H1 (cell line): Measurements from ENCODE around the gene DHCR24. TPM values are rescaled to one million over a fixed set of nuclear protein-coding genes. Genes with fewer than 3 reads are reported as not detected.

Source experiments
- CTCF ChIA-PET: fragments of 300-600 bp; sonication (Branson Sonifier 250); formaldehyde crosslinking; loops from one replicate; lab custom pipeline; 2021; ENCODE audit not compliant: partially characterized antibody; lab: Charles Lee
- POLR2A ChIA-PET: fragments of 300-600 bp; sonication (Branson Sonifier 250); formaldehyde crosslinking; loops from one replicate; lab custom pipeline; 2021; ENCODE audit warnings: inconsistent platforms; ENCODE audit not compliant: partially characterized antibody; lab: Charles Lee
- DNase-seq, 2 experiments: peaks; one replicate each; pipeline versions ENCODE4 v3.0.0 to v3.0.0-alpha.2; 2010 to 2022; ENCODE audit warnings: low spot score in 2 of 2, low read depth in 1 of 2, mixed read lengths in 1 of 2
- FAIRE-seq: peaks from 2 replicates; lab custom pipeline; 2011; peaks lifted over from hg19 to GRCh38; lab: Jason Lieb, UNC
- H2AFZ ChIP-seq: 2 replicates; pipeline ENCODE4 v1.8.1; 2012; ENCODE audit warnings: low read length, inconsistent platforms
- H2AK5ac ChIP-seq: 2 replicates; pipeline ENCODE4 v1.6.1; 2013; ENCODE audit warnings: low read depth, low read length
- H2BK120ac ChIP-seq: replicated peaks from 2 replicates; pipeline ENCODE3; 2013; ENCODE audit warnings: low read depth, low read length, inconsistent platforms
- H2BK12ac ChIP-seq: 2 replicates; pipeline ENCODE4 v1.6.1; 2013; ENCODE audit warnings: low read depth, low read length
- H2BK15ac ChIP-seq: 2 replicates; pipeline ENCODE4 v1.6.1; 2013; ENCODE audit warnings: low read length
- H2BK20ac ChIP-seq: 2 replicates; pipeline ENCODE4 v1.6.1; 2013; ENCODE audit warnings: low read length
- H2BK5ac ChIP-seq: 2 replicates; pipeline ENCODE4 v1.6.1; 2013; ENCODE audit warnings: low read depth, low read length
- H3K14ac ChIP-seq: 2 replicates; pipeline ENCODE4 v1.6.1; 2013; ENCODE audit warnings: inconsistent platforms; ENCODE audit not compliant: insufficient read length
- H3K18ac ChIP-seq: 2 replicates; pipeline ENCODE4 v1.6.1; 2013; ENCODE audit warnings: low read length; ENCODE audit errors: extremely low read depth
- H3K23ac ChIP-seq: 2 replicates; pipeline ENCODE4 v1.6.1; 2013; ENCODE audit warnings: inconsistent platforms; ENCODE audit not compliant: insufficient read length
- H3K23me2 ChIP-seq: 2 replicates; pipeline ENCODE4 v1.6.1; 2013; ENCODE audit warnings: low read depth, low read length
- H3K27ac ChIP-seq: 2 replicates; pipeline ENCODE4 v1.6.1; 2011; ENCODE audit warnings: low read depth, low read length, inconsistent platforms
- H3K27me3 ChIP-seq, 4 experiments: replicated peaks in 1 of 4; 1 replicate in 1 of 4; 2 replicates in 3 of 4; pipeline versions ENCODE4 v1.6.1 to v1.8.1; 2011 to 2013; ENCODE audit warnings: low read length in 3 of 4, mild to moderate bottlenecking in 3 of 4, inconsistent platforms in 2 of 4, mixed read lengths in 2 of 4, moderate library complexity in 1 of 4; ENCODE audit not compliant: control insufficient read depth in 3 of 4, insufficient read depth in 3 of 4; ENCODE audit errors: extremely low read depth in 1 of 4
- H3K36me3 ChIP-seq, 4 experiments: 2 replicates each; pipeline versions ENCODE4 v1.6.1 to v1.8.1; 2011 to 2013; ENCODE audit warnings: mild to moderate bottlenecking in 4 of 4, low read length in 3 of 4, moderate library complexity in 2 of 4, control low read depth in 1 of 4, inconsistent platforms in 1 of 4; ENCODE audit not compliant: insufficient read depth in 4 of 4, control insufficient read depth in 2 of 4
- H3K4ac ChIP-seq: replicated peaks from 2 replicates; pipeline ENCODE3; 2013; ENCODE audit warnings: low read length, low read depth, mixed read lengths, inconsistent platforms; ENCODE audit not compliant: insufficient read length
- H3K4me1 ChIP-seq, 4 experiments: replicated peaks in 1 of 4; 1 replicate in 1 of 4; 2 replicates in 3 of 4; pipeline versions ENCODE4 v1.6.1 to v1.8.1; 2011 to 2013; ENCODE audit warnings: low read length in 3 of 4, inconsistent platforms in 2 of 4, mixed read lengths in 1 of 4; ENCODE audit not compliant: insufficient read depth in 4 of 4, control insufficient read depth in 3 of 4
- H3K4me2 ChIP-seq, 2 experiments: 2 replicates each; pipeline versions ENCODE4 v1.6.1 to v1.8.1; 2011 to 2013; ENCODE audit warnings: low read depth in 2 of 2, low read length in 2 of 2, control low read depth in 1 of 2, inconsistent platforms in 1 of 2, mild to moderate bottlenecking in 1 of 2; ENCODE audit not compliant: insufficient read depth in 1 of 2
- H3K4me3 ChIP-seq, 4 experiments: fragments of 200-600, 300-600 bp in 1 of 4; sonication (generic), shearing (Covaris generic), sonication (Bioruptor Twin) in 1 of 4; 2 replicates each; pipeline versions ENCODE4 v1.5.1 to v1.8.1; 2011 to 2016; ENCODE audit warnings: low read length in 4 of 4, low read depth in 3 of 4, control low read depth in 2 of 4, inconsistent platforms in 2 of 4, mild to moderate bottlenecking in 2 of 4, mixed read lengths in 1 of 4, moderate library complexity in 1 of 4; ENCODE audit not compliant: insufficient read depth in 2 of 4; ENCODE audit errors: extremely low read depth in 1 of 4
- H3K56ac ChIP-seq: replicated peaks from 2 replicates; pipeline ENCODE3; 2013; ENCODE audit warnings: low read depth, mild to moderate bottlenecking, mixed read lengths, low read length, inconsistent platforms; ENCODE audit not compliant: insufficient read length
- H3K79me1 ChIP-seq: 2 replicates; pipeline ENCODE4 v1.6.1; 2013; ENCODE audit warnings: low read depth, low read length, control low read depth
- H3K79me2 ChIP-seq, 2 experiments: 2 replicates each; pipeline versions ENCODE4 v1.6.1 to v1.8.1; 2012 to 2013; ENCODE audit warnings: low read length in 2 of 2, mild to moderate bottlenecking in 2 of 2, inconsistent platforms in 1 of 2; ENCODE audit not compliant: insufficient read depth in 2 of 2, control insufficient read depth in 1 of 2
- H3K9ac ChIP-seq, 4 experiments: replicated peaks in 1 of 4; 1 replicate in 1 of 4; 2 replicates in 3 of 4; pipeline versions ENCODE4 v1.6.1 to v1.8.1; 2011 to 2013; ENCODE audit warnings: low read depth in 3 of 4, low read length in 3 of 4, control low read depth in 2 of 4, mild to moderate bottlenecking in 2 of 4, moderate library complexity in 2 of 4, inconsistent platforms in 1 of 4; ENCODE audit errors: extremely low read depth in 1 of 4
- H3K9me3 ChIP-seq, 2 experiments: 2 replicates each; pipeline versions ENCODE4 v1.6.1 to v1.8.1; 2012 to 2013; ENCODE audit warnings: mild to moderate bottlenecking in 2 of 2, moderate library complexity in 2 of 2, control low read depth in 1 of 2, inconsistent platforms in 1 of 2, low read depth in 1 of 2, low read length in 1 of 2, mixed read lengths in 1 of 2; ENCODE audit not compliant: insufficient read depth in 2 of 2
- H4K20me1 ChIP-seq, 2 experiments: replicated peaks in 1 of 2; 2 replicates each; pipeline versions ENCODE3 to v1.8.1; 2011 to 2013; ENCODE audit warnings: inconsistent platforms in 2 of 2, low read length in 2 of 2, mild to moderate bottlenecking in 1 of 2; ENCODE audit not compliant: insufficient read depth in 2 of 2, control insufficient read depth in 1 of 2
- H4K5ac ChIP-seq: 2 replicates; pipeline ENCODE4 v1.6.1; 2013; ENCODE audit warnings: low read length, low read depth, mixed read lengths, inconsistent platforms; ENCODE audit not compliant: insufficient read length
- H4K8ac ChIP-seq: 2 replicates; pipeline ENCODE4 v1.8.0; 2013; ENCODE audit warnings: mild to moderate bottlenecking, moderate library complexity, low read length, inconsistent platforms; ENCODE audit not compliant: insufficient read depth; ENCODE audit errors: extremely low read depth
- H4K91ac ChIP-seq: replicated peaks from 2 replicates; pipeline ENCODE3; 2013; ENCODE audit warnings: low read length, mixed read lengths, inconsistent platforms; ENCODE audit not compliant: insufficient read length
- BACH1 ChIP-seq: IDR thresholded peaks from 2 replicates; pipeline ENCODE4 v1.6.1; 2012; ENCODE audit warnings: low read length, improper control_type of control experiment
- BCL11A ChIP-seq, 2 experiments: IDR thresholded peaks; one replicate each; pipeline ENCODE4 v1.6.1; 2011; ENCODE audit warnings: low read depth in 2 of 2, low read length in 2 of 2, mild to moderate bottlenecking in 2 of 2
- EZH2 ChIP-seq: fragments of 200-600 bp; sonication (generic); IDR thresholded peaks from 2 replicates; pipeline ENCODE4 v1.7.1; 2012; ENCODE audit warnings: low read depth, mild to moderate bottlenecking, moderate library complexity, low read length, inconsistent platforms; ENCODE audit not compliant: severe bottlenecking
- FOSL1 ChIP-seq: IDR thresholded peaks from 2 replicates; pipeline ENCODE4 v1.6.1; 2011; ENCODE audit warnings: mild to moderate bottlenecking, low read depth, low read length, moderate library complexity; ENCODE audit not compliant: insufficient read depth
- GTF2F1 ChIP-seq: IDR thresholded peaks from 2 replicates; pipeline ENCODE4 v1.6.1; 2012; ENCODE audit warnings: low read depth, low read length, improper control_type of control experiment, borderline replicate concordance
- JUN ChIP-seq: IDR thresholded peaks from 2 replicates; pipeline ENCODE4 v1.6.1; 2011; ENCODE audit warnings: low read depth, mild to moderate bottlenecking, improper control_type of control experiment, low read length
- SP1 ChIP-seq: IDR thresholded peaks from 2 replicates; pipeline ENCODE4 v1.6.1; 2011; ENCODE audit warnings: low read depth, low read length
- WGBS, 2 experiments: shearing (Covaris generic) in 1 of 2; methylation state at CpG; one replicate each; pipeline versions ENCODE4 v1.1.6 to v1.1.7; 2013 to 2015; ENCODE audit warnings: low lambda C conversion rate in 2 of 2, mixed read lengths in 2 of 2, inconsistent platforms in 1 of 2, low coverage in 1 of 2, missing lambda C conversion rate in 1 of 2; ENCODE audit not compliant: insufficient replicate concordance in 2 of 2, insufficient coverage in 1 of 2, insufficient read length in 1 of 2; ENCODE audit errors: extremely low coverage in 1 of 2, missing lambda C conversion rate in 1 of 2; 5-methylcytosine and 5-hydroxymethylcytosine counted together
- polyA plus RNA-seq, 7 experiments: library from polyadenylated mRNA; depleted of rRNA in 3 of 7; stranded (reverse) in 5 of 7; unstranded in 2 of 7; fragments of >200 nt in 5 of 7; fragments of 200-250 nt in 2 of 7; gene quantifications; 1 replicate in 5 of 7; 2 replicates in 1 of 7; 4 replicates in 1 of 7; pipeline versions ENCODE4 v1.2.1 to v1.2.3, GENCODE V29; 2011 to 2013; ENCODE audit warnings: missing spikeins in 2 of 7, mixed read lengths in 2 of 7
- total RNA-seq: library from RNA; stranded (reverse); fragmentation: NEBNext Ultra II Directional; extraction: Animal tissue kit (Norgen Biotek cat#: 25700); gene quantifications from 2 replicates; pipeline ENCODE4 v1.2.1, GENCODE V29; 2021

The DHCR24 gene
- total and polyA plus RNA-seq, 2 of the 8 experiments (the other 6 are each of a cell fraction or from before 2014, with no cell fraction given) = 370 to 419 TPM

GRCh38 chr1:54835131-54835898, 51.7 kb downstream of the DHCR24 start:
- peak overlapping the region; percentile 0 for H3K56ac ChIP-seq
- no peak overlapping the region for H3K4me3 ChIP-seq
- H3K23me2 ChIP-seq = no peaks in the 10 kb centered on the region
- no peak overlapping the region for H4K91ac ChIP-seq
- H3K18ac ChIP-seq = no peak overlapping the region
- 86% methylated on average over 6 of the region's 6 CpGs; no CpG with 5 or more reads in 1 of the 2 experiments for whole genome bisulfite sequencing, 2 experiments
- H2BK20ac ChIP-seq = no peak overlapping the region
- no peak overlapping the region for H3K27ac ChIP-seq
- no peak overlapping the region for H2BK120ac ChIP-seq
- no peaks in the 10 kb centered on the region for H3K79me1 ChIP-seq
- no peaks in the 10 kb centered on the region for H3K4me1 ChIP-seq
- CTCF ChIA-PET = interaction anchor here (0.8 to 1.0 kb wide), 2 partner anchors 11 to 43 kb away, joined by 3 read pairs; no protein-coding TSS in a partner anchor
- no peak overlapping the region for H3K4me2 ChIP-seq
- no peak overlapping the region for H2BK15ac ChIP-seq
- H3K4ac ChIP-seq = no peak overlapping the region
- peak overlapping the region; percentile 66; the same call in 1 of the 2 replicates for H2AFZ ChIP-seq
- DNase-seq (peak in 1 of 2 experiments; percentile 38), FAIRE-seq (no peak)
- no peak overlapping the region for H3K23ac ChIP-seq
- H2BK5ac ChIP-seq = no peak overlapping the region
- no peak overlapping the region for H4K5ac ChIP-seq
- no peak overlapping the region for H2AK5ac ChIP-seq
- no peaks in the 10 kb centered on the region for H3K79me2 ChIP-seq
- no peaks in the 10 kb centered on the region for H3K36me3 ChIP-seq
- no peak overlapping the region for H3K14ac ChIP-seq
- no peaks in the 10 kb centered on the region; a peak in 1 of 7 replicates for H3K27me3 ChIP-seq
- H3K9me3 ChIP-seq = no peaks in the 10 kb centered on the region
- POLR2A ChIA-PET = no interaction called here
- no peak overlapping the region for H2BK12ac ChIP-seq
- no peaks in the 10 kb centered on the region for H4K20me1 ChIP-seq
- H4K8ac ChIP-seq = no peak overlapping the region
- no peak overlapping the region for H3K9ac ChIP-seq
- no peak for TF ChIP-seq FOSL1
- no peak for TF ChIP-seq JUN
- no peak for TF ChIP-seq BCL11A (IDR thresholded peaks at IDR 0.05; ENCODE audit: low read depth in 2 of 2, low read length in 2 of 2)
- no peak for TF ChIP-seq GTF2F1
- TF ChIP-seq BACH1 = no peak
- no peak for TF ChIP-seq SP1
- no peak for TF ChIP-seq EZH2
